CD14-positive monocyte (primary cell): ENCODE measurements around the gene KAT6B. TPM values are rescaled to one million over a fixed set of nuclear protein-coding genes. Genes with fewer than 3 reads are reported as not detected.

Experiments used
- DNase-seq, 3 donors: peaks; one replicate each; pipeline ENCODE4 v3.0.0-alpha.2; 2011 to 2022
- H2AFZ ChIP-seq: 2 replicates; pipeline ENCODE4 v1.6.0; 2012; ENCODE audit warnings: mild to moderate bottlenecking, low read depth, low read length, inconsistent platforms; ENCODE audit not compliant: insufficient read depth, poor library complexity, severe bottlenecking
- H3K27ac ChIP-seq, 2 donors: 1 replicate in 1 of 2; 2 replicates in 1 of 2; pipeline ENCODE4 v1.5.1; 2012 to 2013; ENCODE audit warnings: low read length in 2 of 2, control low read depth in 1 of 2, inconsistent platforms in 1 of 2, low read depth in 1 of 2, mild to moderate bottlenecking in 1 of 2
- H3K27me3 ChIP-seq, 2 donors: one replicate each; pipeline versions ENCODE4 v1.6.0 to v1.6.1; 2011 to 2013; ENCODE audit warnings: low read length in 2 of 2; ENCODE audit not compliant: control insufficient read depth in 2 of 2, insufficient read depth in 2 of 2
- H3K36me3 ChIP-seq, 2 donors: replicated peaks in 1 of 2; 1 replicate in 1 of 2; 2 replicates in 1 of 2; pipeline versions ENCODE4 v1.5.1 to v1.6.1; 2012 to 2013; ENCODE audit warnings: low read length in 2 of 2, control low read depth in 1 of 2, inconsistent platforms in 1 of 2, mild to moderate bottlenecking in 1 of 2; ENCODE audit not compliant: insufficient read depth in 2 of 2, control insufficient read depth in 1 of 2
- H3K4me1 ChIP-seq, 2 donors: 1 replicate in 1 of 2; 2 replicates in 1 of 2; pipeline versions ENCODE4 v1.5.1 to v1.6.1; 2012 to 2013; ENCODE audit warnings: low read length in 2 of 2, control low read depth in 1 of 2, inconsistent platforms in 1 of 2, mild to moderate bottlenecking in 1 of 2, moderate library complexity in 1 of 2; ENCODE audit not compliant: insufficient read depth in 2 of 2, control insufficient read depth in 1 of 2
- H3K4me2 ChIP-seq: replicated peaks from 2 replicates; pipeline ENCODE3; 2012; ENCODE audit warnings: low read length, moderate library complexity, mild to moderate bottlenecking; ENCODE audit not compliant: poor library complexity, severe bottlenecking; ENCODE audit errors: extremely low read depth
- H3K4me3 ChIP-seq, 3 experiments: fragments of 200-600 bp in 1 of 3; sonication (generic) in 1 of 3; replicated peaks in 1 of 3; 1 replicate in 2 of 3; 2 replicates in 1 of 3; pipeline ENCODE4 v1.5.1; 2011 to 2013; ENCODE audit warnings: low read length in 3 of 3, mild to moderate bottlenecking in 3 of 3, control low read depth in 2 of 3, low read depth in 2 of 3, inconsistent platforms in 1 of 3, moderate library complexity in 1 of 3
- H3K79me2 ChIP-seq: 2 replicates; pipeline ENCODE4 v1.6.0; 2012; ENCODE audit warnings: mild to moderate bottlenecking, control low read depth, inconsistent platforms, low read length, moderate library complexity; ENCODE audit not compliant: insufficient read depth
- H3K9ac ChIP-seq: 2 replicates; pipeline ENCODE4 v1.6.0; 2017; ENCODE audit warnings: low read length, mild to moderate bottlenecking; ENCODE audit not compliant: insufficient read depth, poor library complexity, severe bottlenecking
- H3K9me3 ChIP-seq, 2 donors: replicated peaks in 1 of 2; 1 replicate in 1 of 2; 2 replicates in 1 of 2; pipeline versions ENCODE4 v1.5.1 to v1.6.1; 2012 to 2013; ENCODE audit warnings: low read length in 2 of 2, control low read depth in 1 of 2; ENCODE audit not compliant: control insufficient read depth in 1 of 2, insufficient read depth in 1 of 2
- H4K20me1 ChIP-seq: 2 replicates; pipeline ENCODE4 v1.6.0; 2012; ENCODE audit warnings: mild to moderate bottlenecking, low read length, control low read depth, moderate library complexity; ENCODE audit not compliant: insufficient read depth
- H3K27ac Mint-ChIP-seq, 7 donors: one replicate each; pipeline ENCODE4 v1.8.0; 2020; ENCODE audit warnings: mild to moderate bottlenecking in 7 of 7, mixed read lengths in 7 of 7, moderate library complexity in 6 of 7, inconsistent platforms in 2 of 7
- H3K27me3 Mint-ChIP-seq, 3 donors: one replicate each; pipeline ENCODE4 v1.8.0; 2021 to 2022; ENCODE audit warnings: low read depth in 3 of 3, mild to moderate bottlenecking in 3 of 3, mixed read lengths in 3 of 3, moderate library complexity in 3 of 3, inconsistent platforms in 1 of 3
- H3K36me3 Mint-ChIP-seq, 2 donors: one replicate each; pipeline ENCODE4 v1.8.0; 2020; ENCODE audit warnings: mixed read lengths in 2 of 2, inconsistent platforms in 1 of 2, mild to moderate bottlenecking in 1 of 2
- H3K4me1 Mint-ChIP-seq: one replicate; pipeline ENCODE4 v1.8.0; 2020; ENCODE audit warnings: mild to moderate bottlenecking, mixed read lengths
- H3K4me3 Mint-ChIP-seq, 2 donors: one replicate each; pipeline ENCODE4 v1.8.0; 2020; ENCODE audit warnings: mild to moderate bottlenecking in 2 of 2, mixed read lengths in 2 of 2, moderate library complexity in 1 of 2
- H3K9me3 Mint-ChIP-seq, 7 donors: one replicate each; pipeline ENCODE4 v1.8.0; 2020 to 2022; ENCODE audit warnings: mixed read lengths in 7 of 7, mild to moderate bottlenecking in 6 of 7, moderate library complexity in 6 of 7, inconsistent platforms in 2 of 7
- WGBS: methylation state at CpG from one replicate; pipeline ENCODE4 v1.1.5; 2013; ENCODE audit warnings: missing lambda C conversion rate; ENCODE audit not compliant: insufficient coverage; 5-methylcytosine and 5-hydroxymethylcytosine counted together
- intact Hi-C, 2 donors: fragments of 100-400 bp; cut with micrococcal nuclease; formaldehyde crosslinking; loops; one replicate each; pipeline versions ENCODE4 v1.15.0 to v1.15.1; 2023
- polyA plus RNA-seq, 3 donors: library from polyadenylated mRNA; depleted of rRNA in 1 of 3; unstranded in 2 of 3; stranded (reverse) in 1 of 3; fragments of 300-500 nt in 2 of 3; fragments of >200 nt in 1 of 3; fragmentation: Illumina TruSeq in 2 of 3; gene quantifications; 1 replicate in 2 of 3; 2 replicates in 1 of 3; pipeline ENCODE4 v1.2.3, GENCODE V29; 2012 to 2021
- TF ChIP-seq, protein P1 (sequence below): fragments of 200-600 bp; IDR thresholded peaks from one replicate; pipeline ENCODE4 v1.8.0; 2022; ENCODE audit warnings: antibody characterized with exemption, mild to moderate bottlenecking

The KAT6B gene
- polyA plus RNA-seq, 3 donors = 3.3 to 6.4 (median 6.2) TPM

DNA sequence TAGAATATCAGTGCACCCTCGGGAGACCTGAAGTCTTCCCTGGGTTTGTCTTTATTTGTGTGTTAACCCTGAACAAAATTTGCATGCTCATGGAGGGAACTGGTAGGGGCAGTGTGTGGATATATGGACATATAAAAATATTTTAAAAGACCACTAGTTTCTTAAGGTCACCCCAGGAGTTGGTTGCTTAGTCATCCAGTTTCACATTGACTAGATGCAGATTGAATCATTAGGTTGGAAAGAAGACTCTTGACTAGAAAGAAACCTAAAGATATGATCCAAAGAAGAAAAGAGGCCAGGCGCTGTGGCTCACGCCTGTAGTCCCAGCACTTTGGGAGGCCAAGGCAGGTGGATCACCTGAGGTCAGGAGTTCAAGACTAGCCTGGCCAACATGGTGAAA, 137.1 kb downstream of the KAT6B start:
- intact Hi-C loops = no loop called here
- no peaks in the 10 kb centered on the region for H3K79me2 ChIP-seq
- peaks cover 0 to 5% (median 0%) of the 10 kb centered on the region in 7 donors for H3K9me3 Mint-ChIP-seq
- no peaks in the 10 kb centered on the region for H4K20me1 ChIP-seq
- no peak overlapping the region for H3K27ac ChIP-seq
- WGBS = 83% methylated on average over 1 of the region's 3 CpGs
- no peak overlapping the region for H3K4me3 ChIP-seq
- TF ChIP-seq, protein P1, sequence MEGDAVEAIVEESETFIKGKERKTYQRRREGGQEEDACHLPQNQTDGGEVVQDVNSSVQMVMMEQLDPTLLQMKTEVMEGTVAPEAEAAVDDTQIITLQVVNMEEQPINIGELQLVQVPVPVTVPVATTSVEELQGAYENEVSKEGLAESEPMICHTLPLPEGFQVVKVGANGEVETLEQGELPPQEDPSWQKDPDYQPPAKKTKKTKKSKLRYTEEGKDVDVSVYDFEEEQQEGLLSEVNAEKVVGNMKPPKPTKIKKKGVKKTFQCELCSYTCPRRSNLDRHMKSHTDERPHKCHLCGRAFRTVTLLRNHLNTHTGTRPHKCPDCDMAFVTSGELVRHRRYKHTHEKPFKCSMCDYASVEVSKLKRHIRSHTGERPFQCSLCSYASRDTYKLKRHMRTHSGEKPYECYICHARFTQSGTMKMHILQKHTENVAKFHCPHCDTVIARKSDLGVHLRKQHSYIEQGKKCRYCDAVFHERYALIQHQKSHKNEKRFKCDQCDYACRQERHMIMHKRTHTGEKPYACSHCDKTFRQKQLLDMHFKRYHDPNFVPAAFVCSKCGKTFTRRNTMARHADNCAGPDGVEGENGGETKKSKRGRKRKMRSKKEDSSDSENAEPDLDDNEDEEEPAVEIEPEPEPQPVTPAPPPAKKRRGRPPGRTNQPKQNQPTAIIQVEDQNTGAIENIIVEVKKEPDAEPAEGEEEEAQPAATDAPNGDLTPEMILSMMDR = no peak
- H2AFZ ChIP-seq = no peak overlapping the region
- no peak for DNase-seq
- H3K27ac Mint-ChIP-seq = peak overlapping the region in 1 of 7 donors; percentile 35
- peaks cover 21 to 23% of the 10 kb centered on the region in 2 donors for H3K36me3 Mint-ChIP-seq
- H3K27me3 Mint-ChIP-seq = no peaks in the 10 kb centered on the region
- no peak overlapping the region for H3K4me2 ChIP-seq
- H3K9ac ChIP-seq = no peak overlapping the region
- peaks cover 0 to 10% of the 10 kb centered on the region in 2 donors for H3K36me3 ChIP-seq
- H3K4me1 ChIP-seq = peaks cover 6 to 9% of the 10 kb centered on the region in 2 donors
- H3K9me3 ChIP-seq = no peaks in the 10 kb centered on the region
- H3K4me1 Mint-ChIP-seq = peaks cover 12% of the 10 kb centered on the region
- no peaks in the 10 kb centered on the region for H3K27me3 ChIP-seq
- no peak overlapping the region for H3K4me3 Mint-ChIP-seq

DNA sequence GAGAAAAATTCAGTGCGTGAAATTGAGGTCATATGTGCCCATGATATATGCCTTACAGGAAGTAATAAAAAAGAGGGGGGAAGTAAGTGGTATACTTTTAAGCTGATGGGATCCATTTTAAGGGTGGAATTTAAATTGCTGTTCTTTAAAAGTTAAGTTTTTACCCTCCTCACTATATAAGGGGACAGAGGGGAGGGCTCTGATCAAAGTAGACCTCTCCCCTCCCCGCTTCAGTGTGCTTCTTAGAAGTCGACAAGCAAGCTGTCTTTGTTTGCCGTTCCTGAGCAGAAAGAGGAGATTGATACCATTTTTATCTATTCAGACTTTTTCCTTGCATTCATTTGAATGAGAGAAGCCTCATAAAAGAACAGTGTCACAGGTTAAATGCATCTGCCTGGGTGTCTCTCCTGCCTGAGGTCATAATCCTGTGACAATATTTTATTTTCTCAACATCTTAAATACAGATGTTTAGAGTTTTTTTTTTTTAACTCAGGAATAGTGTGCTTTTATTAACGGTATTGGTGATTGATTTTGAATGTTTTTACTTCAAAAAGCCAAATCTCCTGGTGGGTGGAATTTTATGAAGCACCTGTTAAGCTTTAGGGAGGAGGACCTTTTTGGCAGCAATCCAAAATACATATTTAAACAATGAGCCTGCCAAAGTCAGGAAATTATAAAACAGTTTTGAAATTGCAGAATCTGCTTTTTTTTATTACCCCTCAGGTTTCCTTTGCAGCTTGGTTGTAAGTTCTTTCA, 141.7 kb downstream of the KAT6B start:
- Histone ChIP-seq H3K79me2 (no peaks in the 10 kb centered on the region), H3K27me3 (no peaks in the 10 kb centered on the region), H3K4me2 (peak overlapping the region; percentile 41), H4K20me1 (no peaks in the 10 kb centered on the region), H2AFZ (peak overlapping the region; percentile 28), H3K9ac (no peak overlapping the region), H3K9me3 (no peaks in the 10 kb centered on the region), H3K27ac (no peak overlapping the region), H3K36me3 (peaks cover 0 to 7% of the 10 kb centered on the region in 2 donors), H3K4me1 (peaks cover 6 to 9% of the 10 kb centered on the region in 2 donors), H3K4me3 (no peak overlapping the region)
- peaks cover 14% of the 10 kb centered on the region for H3K4me1 Mint-ChIP-seq
- no peak for DNase-seq
- peak overlapping the region in 3 of 7 donors; percentile 36 to 79 (median 66) for H3K27ac Mint-ChIP-seq
- H3K36me3 Mint-ChIP-seq = peaks cover 22 to 32% of the 10 kb centered on the region in 2 donors
- peak overlapping the region; percentile 56 to 80 for H3K4me3 Mint-ChIP-seq
- intact Hi-C loops = no loop called here
- no peaks in the 10 kb centered on the region for H3K27me3 Mint-ChIP-seq
- no CpG with 5 or more reads among the region's 5 CpGs for WGBS
- TF ChIP-seq, protein P1 = no peak
- peaks cover 0 to 5% (median 0%) of the 10 kb centered on the region in 7 donors for H3K9me3 Mint-ChIP-seq
